Stimulated activated CD8-positive, alpha-beta memory T cell treated with anti-CD3 and anti-CD28 coated beads, Interleukin-15, amount 100 ng/mL, for 1 hour (primary cell): ENCODE measurements around the gene AKR1B1.

Experiments
- DNase-seq: peaks from one replicate; pipeline ENCODE4 v3.0.0-alpha.2; 2020; ENCODE audit warnings: low read depth

The AKR1B1 gene

GRCh38 chr7:134469622-134470021 lies 10.7 kb upstream of the AKR1B1 start:
- DNase-seq, result no peak

- no peak for DNase-seq
These were observed 9.6 kb upstream of the AKR1B1 start for GRCh38 chr7:134468475-134468874.

- no peak for DNase-seq
These were observed 9.2 kb upstream of the AKR1B1 start for GRCh38 chr7:134468054-134468453.

- DNase-seq, result no peak
These were observed 6.6 kb upstream of the AKR1B1 start for GRCh38 chr7:134465491-134465890.

- no peak for DNase-seq
These were observed 5.6 kb upstream of the AKR1B1 start for GRCh38 chr7:134464496-134464895.

GRCh38 chr7:134463751-134464150 lies 4.9 kb upstream of the AKR1B1 start:
- DNase-seq, result no peak

- DNase-seq, result no peak
These were observed 3.5 kb upstream of the AKR1B1 start for GRCh38 chr7:134462337-134462925.

GRCh38 chr7:134461916-134462315 lies 3.0 kb upstream of the AKR1B1 start:
- no peak for DNase-seq

GRCh38 chr7:134459981-134460380 lies 1.1 kb upstream of the AKR1B1 start:
- DNase-seq, result no peak

GRCh38 chr7:134458341-134458805 lies 527 bp downstream of the AKR1B1 start:
- peak; percentile 24 for DNase-seq

- DNase-seq, result no peak
These were observed 1.7 kb downstream of the AKR1B1 start for GRCh38 chr7:134457210-134457609.

GRCh38 chr7:134454277-134454676 lies 4.6 kb downstream of the AKR1B1 start:
- DNase-seq, result no peak

GRCh38 chr7:134453518-134453917 lies 5.4 kb downstream of the AKR1B1 start:
- no peak for DNase-seq

- DNase-seq, result no peak
These were observed 5.9 kb downstream of the AKR1B1 start for GRCh38 chr7:134452991-134453473.

GRCh38 chr7:134452419-134452838 lies 6.5 kb downstream of the AKR1B1 start:
- no peak for DNase-seq

- no peak for DNase-seq
These were observed 7.2 kb downstream of the AKR1B1 start for GRCh38 chr7:134451656-134452055.

- no peak for DNase-seq
These were observed 8.5 kb downstream of the AKR1B1 start for GRCh38 chr7:134450294-134451000.

- DNase-seq, result no peak
These were observed 9.2 kb downstream of the AKR1B1 start for GRCh38 chr7:134449680-134450079.

- no peak for DNase-seq
These were observed 10.3 kb downstream of the AKR1B1 start for GRCh38 chr7:134448356-134449229.

- DNase-seq, result no peak
These were observed 11.5 kb downstream of the AKR1B1 start for GRCh38 chr7:134447383-134447782.

GRCh38 chr7:134446923-134447322 lies 12.0 kb downstream of the AKR1B1 start:
- DNase-seq, result no peak

GRCh38 chr7:134446446-134446845 lies 12.5 kb downstream of the AKR1B1 start:
- no peak for DNase-seq

GRCh38 chr7:134444961-134445315 lies 14.0 kb downstream of the AKR1B1 start:
- DNase-seq, result no peak
